ENCODE measurements around the gene PRUNE1. TPM values are rescaled to one million over a fixed set of nuclear protein-coding genes. Genes with fewer than 3 reads are reported as not detected.

PRUNE1 gene
- total and polyA plus RNA-seq, 2 donors = 16.2 to 16.7 TPM

DNA sequence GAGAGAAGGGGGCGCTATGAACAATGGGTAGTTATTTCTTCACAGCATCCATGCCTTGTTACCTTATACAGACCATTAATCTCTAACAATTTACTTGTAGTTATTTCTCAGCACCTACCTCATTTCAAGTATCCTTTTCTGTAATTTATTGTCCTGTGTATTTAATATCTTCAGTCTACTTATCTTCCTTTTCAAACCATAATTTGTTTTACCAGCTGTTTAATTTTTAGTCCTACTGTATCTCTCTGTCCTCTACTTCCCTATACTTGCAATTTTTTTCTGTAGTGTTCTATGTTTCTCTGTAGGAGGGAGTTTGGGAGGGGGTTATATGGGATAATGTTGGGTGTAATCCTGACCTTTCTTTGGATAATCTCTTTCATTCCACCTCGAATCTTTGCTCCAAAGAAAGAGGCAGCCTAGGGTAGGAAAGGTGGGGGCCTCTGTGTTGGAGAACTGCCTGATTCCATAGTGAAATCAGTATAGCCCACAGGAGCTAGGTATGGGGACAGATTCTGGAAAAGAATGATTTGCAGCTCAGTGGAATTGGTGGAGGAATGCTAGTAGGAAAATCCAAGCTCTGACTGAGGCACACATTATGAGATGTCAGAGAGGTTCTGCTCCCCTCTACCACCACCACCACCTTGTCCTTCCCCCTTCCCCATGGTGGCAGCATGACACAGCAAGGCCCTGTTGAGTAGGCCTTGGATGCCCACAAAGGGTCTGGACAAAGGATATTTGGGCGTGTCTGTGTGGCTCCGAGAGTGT lies 52.6 kb downstream of the PRUNE1 start:
- WGBS = 58% methylated on average over 4 of the region's 4 CpGs
- Histone ChIP-seq H3K27ac (ENCODE audit: low read depth in 1 of 2, low read length in 1 of 2) (peak overlapping the region; percentile 95 to 98), H3K27me3 (ENCODE audit: control insufficient read depth in 2 of 2, insufficient read depth in 1 of 2, low read length in 1 of 2) (no peaks in the 10 kb centered on the region), H3K9me3 (ENCODE audit: control insufficient read depth in 2 of 2, insufficient read depth in 1 of 2, low read length in 1 of 2) (no peaks in the 10 kb centered on the region), H3K4me1 (ENCODE audit: control insufficient read depth in 2 of 2, insufficient read depth in 2 of 2, low read length in 2 of 2) (peaks cover 14 to 40% of the 10 kb centered on the region in 2 donors), H3K4me3 (ENCODE audit: low read length in 2 of 2) (peak overlapping the region; percentile 80 to 88), H3K36me3 (ENCODE audit: control insufficient read depth in 2 of 2, insufficient read depth in 2 of 2, low read length in 1 of 2) (peaks cover 2 to 18% of the 10 kb centered on the region in 2 donors)
- peak in 2 of 9 donors; percentile 22 to 42 for DNase-seq (ENCODE audit: low read depth in 6 of 9, low spot score in 9 of 9)

DNA sequence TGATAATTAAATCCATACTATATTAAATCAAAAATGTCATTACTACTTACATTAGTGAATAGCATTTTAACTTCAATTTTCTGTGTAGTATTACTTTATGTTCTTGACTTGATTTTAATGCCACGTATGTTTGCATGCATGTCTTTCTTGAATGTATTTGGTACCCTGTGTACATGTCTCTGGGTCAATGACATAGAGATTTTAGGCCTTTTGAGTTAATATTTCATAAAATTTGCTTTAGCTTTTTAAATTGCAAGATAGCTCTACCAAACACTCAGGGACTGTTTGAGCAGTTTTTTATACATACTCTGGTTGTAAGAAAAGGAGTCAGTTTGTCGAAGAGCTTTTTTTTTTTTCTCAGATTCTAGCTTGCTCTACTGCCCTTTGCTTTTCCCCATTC lies 53.5 kb downstream of the PRUNE1 start:
- Histone ChIP-seq H3K4me3 (ENCODE audit: low read length in 2 of 2) (peak overlapping the region in 1 of 2 donors; percentile 88), H3K36me3 (ENCODE audit: control insufficient read depth in 2 of 2, insufficient read depth in 2 of 2, low read length in 1 of 2) (peaks cover 3 to 15% of the 10 kb centered on the region in 2 donors), H3K27me3 (ENCODE audit: control insufficient read depth in 2 of 2, insufficient read depth in 1 of 2, low read length in 1 of 2) (no peaks in the 10 kb centered on the region), H3K9me3 (ENCODE audit: control insufficient read depth in 2 of 2, insufficient read depth in 1 of 2, low read length in 1 of 2) (no peaks in the 10 kb centered on the region), H3K4me1 (ENCODE audit: control insufficient read depth in 2 of 2, insufficient read depth in 2 of 2, low read length in 2 of 2) (peaks cover 7 to 32% of the 10 kb centered on the region in 2 donors), H3K27ac (ENCODE audit: low read depth in 1 of 2, low read length in 1 of 2) (no peak overlapping the region)
- no peak for DNase-seq (ENCODE audit: low read depth in 6 of 9, low spot score in 9 of 9)
- WGBS = 86% methylated on average over 2 of the region's 2 CpGs

DNA sequence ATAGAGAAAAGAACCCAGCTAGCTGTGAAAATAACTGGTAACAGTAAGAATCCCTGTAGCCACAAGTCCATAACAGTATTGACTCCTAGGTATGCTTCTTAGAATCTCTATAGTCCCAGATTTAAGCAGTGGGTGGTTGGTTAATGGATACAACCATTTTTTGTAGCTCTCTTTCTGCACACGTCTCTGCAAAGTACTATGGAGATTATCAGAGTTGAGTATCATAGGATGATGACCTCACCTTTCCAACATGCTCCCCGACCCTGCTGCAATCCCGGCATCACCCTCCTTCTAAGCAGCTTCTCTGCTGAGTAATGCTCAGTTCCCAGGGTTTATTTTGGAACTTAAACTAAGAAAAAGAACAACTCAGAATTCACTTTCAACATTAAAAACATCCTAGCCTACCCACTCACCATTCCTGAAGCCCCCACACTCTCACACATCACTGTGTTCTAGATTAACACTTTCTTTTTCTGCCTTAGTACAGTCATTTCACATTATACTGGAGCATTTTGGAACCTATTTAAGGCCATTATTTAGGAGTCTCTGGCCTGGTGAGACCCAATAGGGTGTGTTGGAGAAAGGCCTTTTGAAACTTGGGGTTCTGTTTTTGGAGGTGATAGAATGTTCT lies 54.6 kb downstream of the PRUNE1 start:
- 98% methylated on average over 3 of the region's 3 CpGs for WGBS
- Histone ChIP-seq H3K9me3 (ENCODE audit: control insufficient read depth in 2 of 2, insufficient read depth in 1 of 2, low read length in 1 of 2) (no peaks in the 10 kb centered on the region), H3K4me3 (ENCODE audit: low read length in 2 of 2) (no peak overlapping the region), H3K27me3 (ENCODE audit: control insufficient read depth in 2 of 2, insufficient read depth in 1 of 2, low read length in 1 of 2) (no peaks in the 10 kb centered on the region), H3K27ac (ENCODE audit: low read depth in 1 of 2, low read length in 1 of 2) (no peak overlapping the region), H3K36me3 (ENCODE audit: control insufficient read depth in 2 of 2, insufficient read depth in 2 of 2, low read length in 1 of 2) (peaks cover 9 to 23% of the 10 kb centered on the region in 2 donors), H3K4me1 (ENCODE audit: control insufficient read depth in 2 of 2, insufficient read depth in 2 of 2, low read length in 2 of 2) (peaks cover 0 to 20% of the 10 kb centered on the region in 2 donors)
- no peak for DNase-seq (ENCODE audit: low read depth in 6 of 9, low spot score in 9 of 9)

DNA sequence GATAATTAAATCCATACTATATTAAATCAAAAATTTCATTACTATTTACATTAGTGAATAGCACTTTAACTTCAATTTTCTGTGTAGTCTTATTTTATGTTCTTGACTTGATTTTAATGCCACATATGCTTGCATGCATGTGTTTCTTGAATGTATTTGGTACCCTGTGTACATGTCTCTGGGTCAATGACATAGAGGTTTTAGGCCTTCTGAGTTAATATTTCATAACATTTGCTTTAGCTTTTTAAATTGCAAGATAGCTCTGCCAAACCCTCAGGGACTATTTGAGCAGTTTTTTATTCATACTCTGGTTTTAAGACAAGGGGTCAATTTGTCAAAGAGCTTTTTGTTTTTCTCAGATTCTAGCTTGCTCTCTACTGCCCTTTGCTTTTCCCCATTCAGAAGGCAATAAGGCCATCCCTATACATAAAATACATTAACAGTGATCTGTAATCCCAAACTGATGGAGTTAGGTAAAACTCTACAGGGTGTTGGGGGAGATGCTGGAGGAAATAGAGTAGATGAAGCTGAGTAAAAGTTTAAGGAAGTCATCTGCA lies 56.9 kb downstream of the PRUNE1 start:
- no peak for DNase-seq (ENCODE audit: low read depth in 6 of 9, low spot score in 9 of 9)
- H3K4me1 ChIP-seq (ENCODE audit: control insufficient read depth in 2 of 2, insufficient read depth in 2 of 2, low read length in 2 of 2) = peaks cover 0 to 17% of the 10 kb centered on the region in 2 donors
- peaks cover 9 to 28% of the 10 kb centered on the region in 2 donors for H3K36me3 ChIP-seq (ENCODE audit: control insufficient read depth in 2 of 2, insufficient read depth in 2 of 2, low read length in 1 of 2)
- no peak overlapping the region for H3K4me3 ChIP-seq (ENCODE audit: low read length in 2 of 2)
- H3K9me3 ChIP-seq (ENCODE audit: control insufficient read depth in 2 of 2, insufficient read depth in 1 of 2, low read length in 1 of 2) = peaks cover 0 to 1% of the 10 kb centered on the region in 2 donors
- H3K27ac ChIP-seq (ENCODE audit: low read depth in 1 of 2, low read length in 1 of 2) = no peak overlapping the region
- H3K27me3 ChIP-seq (ENCODE audit: control insufficient read depth in 2 of 2, insufficient read depth in 1 of 2, low read length in 1 of 2) = no peaks in the 10 kb centered on the region

DNA sequence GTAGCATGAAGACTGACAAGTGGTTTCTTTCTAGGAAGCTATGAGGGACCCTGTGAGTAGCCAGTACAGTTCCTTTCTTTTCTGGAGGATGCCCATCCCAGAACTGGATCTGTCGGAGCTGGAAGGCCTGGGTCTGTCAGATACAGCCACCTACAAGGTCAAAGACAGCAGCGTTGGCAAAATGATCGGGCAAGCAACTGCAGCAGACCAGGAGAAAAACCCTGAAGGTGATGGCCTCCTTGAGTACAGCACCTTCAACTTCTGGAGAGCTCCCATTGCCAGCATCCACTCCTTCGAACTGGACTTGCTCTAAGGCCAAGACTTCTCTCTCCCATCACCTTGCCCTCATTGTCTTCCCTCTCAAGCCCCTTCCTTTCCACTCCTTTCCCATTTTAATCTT lies 58.9 kb downstream of the PRUNE1 start:
- H3K27ac ChIP-seq (ENCODE audit: low read depth in 1 of 2, low read length in 1 of 2) = peak overlapping the region in 1 of 2 donors; percentile 31
- H3K36me3 ChIP-seq (ENCODE audit: control insufficient read depth in 2 of 2, insufficient read depth in 2 of 2, low read length in 1 of 2) = peaks cover 9 to 28% of the 10 kb centered on the region in 2 donors
- H3K4me3 ChIP-seq (ENCODE audit: low read length in 2 of 2) = no peak overlapping the region
- WGBS = 98% methylated on average over 4 of the region's 4 CpGs
- DNase-seq (ENCODE audit: low read depth in 6 of 9, low spot score in 9 of 9) = no peak
- no peaks in the 10 kb centered on the region for H3K27me3 ChIP-seq (ENCODE audit: control insufficient read depth in 2 of 2, insufficient read depth in 1 of 2, low read length in 1 of 2)
- peaks cover 4 to 19% of the 10 kb centered on the region in 2 donors for H3K4me1 ChIP-seq (ENCODE audit: control insufficient read depth in 2 of 2, insufficient read depth in 2 of 2, low read length in 2 of 2)
- peaks cover 0 to 3% of the 10 kb centered on the region in 2 donors for H3K9me3 ChIP-seq (ENCODE audit: control insufficient read depth in 2 of 2, insufficient read depth in 1 of 2, low read length in 1 of 2)

DNA sequence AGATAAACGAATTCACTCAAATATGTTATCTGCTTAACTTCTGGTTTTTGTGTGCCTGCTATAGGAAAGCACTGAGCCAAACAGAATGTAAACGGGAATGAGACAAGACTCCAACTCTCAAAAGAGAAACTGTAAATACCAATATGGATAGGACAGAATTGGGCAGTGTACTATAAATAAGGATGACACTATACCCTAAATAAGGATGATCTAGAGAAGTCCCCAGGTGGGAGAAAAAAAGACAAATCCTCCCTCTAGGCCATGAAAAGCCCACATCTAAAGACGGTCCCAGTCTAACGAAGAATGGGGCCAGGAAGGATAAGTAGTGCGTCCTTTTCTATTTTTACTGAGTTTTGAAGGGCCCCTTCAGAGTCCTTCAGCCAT lies 60.8 kb downstream of the PRUNE1 start:
- 94% methylated on average over 5 of the region's 5 CpGs for WGBS
- no peak for DNase-seq (ENCODE audit: low read depth in 6 of 9, low spot score in 9 of 9)
- peaks cover 0 to 3% of the 10 kb centered on the region in 2 donors for H3K9me3 ChIP-seq (ENCODE audit: control insufficient read depth in 2 of 2, insufficient read depth in 1 of 2, low read length in 1 of 2)
- no peak overlapping the region for H3K4me3 ChIP-seq (ENCODE audit: low read length in 2 of 2)
- H3K36me3 ChIP-seq (ENCODE audit: control insufficient read depth in 2 of 2, insufficient read depth in 2 of 2, low read length in 1 of 2) = peaks cover 9 to 30% of the 10 kb centered on the region in 2 donors
- H3K27me3 ChIP-seq (ENCODE audit: control insufficient read depth in 2 of 2, insufficient read depth in 1 of 2, low read length in 1 of 2) = no peaks in the 10 kb centered on the region
- H3K4me1 ChIP-seq (ENCODE audit: control insufficient read depth in 2 of 2, insufficient read depth in 2 of 2, low read length in 2 of 2) = peaks cover 4 to 19% of the 10 kb centered on the region in 2 donors
- H3K27ac ChIP-seq (ENCODE audit: low read depth in 1 of 2, low read length in 1 of 2) = no peak overlapping the region

DNA sequence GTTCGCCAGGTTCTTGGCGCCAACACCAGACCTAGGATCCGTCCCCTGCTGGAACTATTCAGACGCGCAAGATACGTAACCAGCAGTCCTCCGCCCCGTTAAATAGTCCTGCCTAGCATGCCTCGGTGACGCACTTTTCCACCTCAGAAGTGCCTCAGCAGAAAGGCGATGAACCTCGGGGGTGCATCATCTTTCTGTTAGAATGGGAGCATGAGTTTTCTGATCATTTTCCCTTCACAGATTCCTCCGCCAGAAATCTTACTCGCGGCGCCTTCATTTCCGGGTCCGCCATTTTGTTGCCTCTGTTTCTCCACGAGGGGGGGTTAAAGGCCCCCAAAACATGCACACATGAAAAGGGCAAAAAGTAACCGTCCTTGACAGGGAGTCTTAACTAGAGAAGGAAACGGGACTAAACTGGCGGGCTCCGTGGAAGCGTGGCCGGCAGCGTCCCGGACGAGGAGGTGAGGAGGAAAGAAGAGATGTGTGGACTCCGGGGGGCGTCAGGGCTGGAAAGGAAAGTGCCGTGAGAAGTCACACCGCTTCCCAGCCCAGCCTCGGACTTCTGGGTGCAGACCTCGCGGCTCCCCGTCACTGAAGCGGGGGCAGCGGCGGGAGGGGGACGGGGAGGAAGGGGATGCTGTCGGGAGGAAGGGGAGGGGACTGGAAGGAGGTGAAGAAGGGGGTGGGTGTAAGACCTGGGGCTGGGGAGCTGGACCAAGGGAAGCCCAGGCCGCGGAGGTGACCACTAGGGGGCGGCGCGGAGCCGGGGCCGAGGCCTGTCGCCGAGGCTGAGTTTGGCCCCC lies 62.4 kb downstream of the PRUNE1 start, which contains the start of gene GABPB2:
Gene GABPB2 (plus strand): TSS at position 288 of the 803 bp plus-strand sequence. CDS start 17,429 bp downstream, outside the sequence.
- Histone ChIP-seq H3K4me1 (ENCODE audit: control insufficient read depth in 2 of 2, insufficient read depth in 2 of 2, low read length in 2 of 2) (peaks cover 4 to 19% of the 10 kb centered on the region in 2 donors), H3K9me3 (ENCODE audit: control insufficient read depth in 2 of 2, insufficient read depth in 1 of 2, low read length in 1 of 2) (peaks cover 0 to 3% of the 10 kb centered on the region in 2 donors), H3K36me3 (ENCODE audit: control insufficient read depth in 2 of 2, insufficient read depth in 2 of 2, low read length in 1 of 2) (peaks cover 13 to 27% of the 10 kb centered on the region in 2 donors), H3K27me3 (ENCODE audit: control insufficient read depth in 2 of 2, insufficient read depth in 1 of 2, low read length in 1 of 2) (no peaks in the 10 kb centered on the region), H3K27ac (ENCODE audit: low read depth in 1 of 2, low read length in 1 of 2) (peak within 1 kb of the TSS; percentile 98 to 99), H3K4me3 (ENCODE audit: low read length in 2 of 2) (peak within 1 kb of the TSS; percentile 89 to 98)
- peak; percentile 83 to 96 (median 88) for DNase-seq (ENCODE audit: low read depth in 6 of 9, low spot score in 9 of 9)
- WGBS = under 1% methylated on average over 50 of the region's 50 CpGs

DNA sequence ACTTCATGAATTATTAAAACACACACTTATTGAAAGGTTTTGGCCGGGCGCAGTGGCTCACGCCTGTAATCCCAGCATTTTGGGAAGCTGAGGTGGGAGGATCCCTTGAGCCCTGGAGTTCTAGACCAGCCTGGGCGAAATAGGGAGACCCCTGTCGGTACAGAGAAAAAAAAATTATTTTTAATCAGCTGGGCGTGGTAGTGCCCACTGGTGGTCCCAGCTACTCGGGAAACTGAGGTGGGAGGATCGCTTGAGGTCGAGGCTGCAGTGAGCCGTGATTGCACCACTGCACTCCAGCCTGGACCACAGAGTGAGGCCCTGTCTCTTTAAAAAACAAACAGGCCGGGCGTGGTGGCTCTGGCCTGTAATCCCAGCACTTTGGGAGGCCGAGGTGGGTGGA lies 64.0 kb downstream of the PRUNE1 start:
- H3K27ac ChIP-seq (ENCODE audit: low read depth in 1 of 2, low read length in 1 of 2) = no peak overlapping the region

More for the DNA sequence above, 64.0 kb downstream of the PRUNE1 start:
- H3K36me3 ChIP-seq (ENCODE audit: control insufficient read depth in 2 of 2, insufficient read depth in 2 of 2, low read length in 1 of 2) = peaks cover 9 to 18% of the 10 kb centered on the region in 2 donors
- H3K9me3 ChIP-seq (ENCODE audit: control insufficient read depth in 2 of 2, insufficient read depth in 1 of 2, low read length in 1 of 2) = peaks cover 0 to 3% of the 10 kb centered on the region in 2 donors
- H3K4me1 ChIP-seq (ENCODE audit: control insufficient read depth in 2 of 2, insufficient read depth in 2 of 2, low read length in 2 of 2) = peaks cover 4 to 19% of the 10 kb centered on the region in 2 donors
- H3K4me3 ChIP-seq (ENCODE audit: low read length in 2 of 2) = no peak overlapping the region
- no peaks in the 10 kb centered on the region for H3K27me3 ChIP-seq (ENCODE audit: control insufficient read depth in 2 of 2, insufficient read depth in 1 of 2, low read length in 1 of 2)
- DNase-seq (ENCODE audit: low read depth in 6 of 9, low spot score in 9 of 9) = no peak
- 95% methylated on average over 13 of the region's 13 CpGs for WGBS

Data from thymus (tissue), 11 donors.